HepG2 (cell line): Measurements from ENCODE around the gene CREBBP. TPM values are rescaled to one million over a fixed set of nuclear protein-coding genes. Genes with fewer than 3 reads are reported as not detected.

Experiments used
- ATAC-seq: fragments of 200-7000 bp; cut with Tn5 transposase; 3 replicates; pipeline ENCODE4 v1.9.1; 2020; ENCODE audit warnings: mild to moderate bottlenecking, moderate library complexity
- BruUV-seq: library from RNA; stranded (reverse); fragments of 400-500 nt; replicated peaks from 2 replicates; lab custom pipeline; 2021; lab: Mats Ljungman, UMichigan
- CTCF ChIA-PET: fragments of 300-600 bp; formaldehyde crosslinking; extraction: SDS; loops from one replicate; lab custom pipeline; 2021; ENCODE audit warnings: low total read pairs, inconsistent platforms, low intra/inter-chr PET ratio; lab: Yijun Ruan, JAX
- POLR2A ChIA-PET: fragments of 350-600 bp; sonication (Branson Sonifier 250); formaldehyde crosslinking; loops from one replicate; lab custom pipeline; 2020; ENCODE audit warnings: antibody characterized with exemption, inconsistent platforms; lab: Yijun Ruan, JAX
- DNase-seq: peaks from one replicate; pipeline ENCODE4 v3.0.0-alpha.2; 2015; ENCODE audit warnings: low spot score
- FAIRE-seq: peaks from 3 replicates; lab custom pipeline; 2011; peaks lifted over from hg19 to GRCh38; lab: Jason Lieb, UNC
- H2AFZ ChIP-seq: one replicate; pipeline ENCODE4 v1.6.1; 2011; ENCODE audit warnings: low read length, inconsistent platforms
- H3K27ac ChIP-seq: fragments of 300-600 bp; 3 replicates; pipeline ENCODE4 v1.8.0; 2011; ENCODE audit warnings: mixed run types, mild to moderate bottlenecking, mixed read lengths, low read length, inconsistent platforms; ENCODE audit not compliant: insufficient read depth; ENCODE audit errors: extremely low read length
- H3K27me3 ChIP-seq, 2 experiments: fragments of 200-600 bp in 1 of 2; 2 replicates in 1 of 2; 3 replicates in 1 of 2; pipeline versions ENCODE4 v1.6.0 to v1.8.0; 2011; ENCODE audit warnings: low read length in 2 of 2, mild to moderate bottlenecking in 2 of 2, moderate library complexity in 2 of 2, inconsistent platforms in 1 of 2; ENCODE audit not compliant: insufficient read depth in 2 of 2, control insufficient read depth in 1 of 2
- H3K36me3 ChIP-seq, 2 experiments: fragments of 200-600 bp in 1 of 2; replicated peaks in 1 of 2; 2 replicates in 1 of 2; 3 replicates in 1 of 2; pipeline versions ENCODE4 v1.5.1 to v1.8.0; 2011; ENCODE audit warnings: low read length in 2 of 2, inconsistent platforms in 1 of 2; ENCODE audit not compliant: insufficient read depth in 2 of 2, control insufficient read depth in 1 of 2
- H3K4me1 ChIP-seq: 2 replicates; pipeline ENCODE4 v1.5.1; 2012; ENCODE audit warnings: low read length, inconsistent platforms; ENCODE audit not compliant: insufficient read depth
- H3K4me2 ChIP-seq: 2 replicates; pipeline ENCODE4 v1.6.0; 2011; ENCODE audit warnings: low read depth, low read length, inconsistent platforms
- H3K4me3 ChIP-seq, 3 experiments: fragments of 200-600 bp in 1 of 3; sonication (generic), shearing (Covaris generic) in 1 of 3; replicated peaks in 1 of 3; 2 replicates each; pipeline ENCODE4 v1.5.1; 2011 to 2016; ENCODE audit warnings: low read length in 3 of 3, inconsistent platforms in 2 of 3, low read depth in 2 of 3, mild to moderate bottlenecking in 2 of 3, control low read depth in 1 of 3, mixed read lengths in 1 of 3; ENCODE audit not compliant: insufficient read depth in 1 of 3
- H3K79me2 ChIP-seq: one replicate; pipeline ENCODE4 v1.6.1; 2011; ENCODE audit warnings: low read length, inconsistent platforms; ENCODE audit not compliant: insufficient read depth
- H3K9ac ChIP-seq: 2 replicates; pipeline ENCODE4 v1.6.0; 2011; ENCODE audit warnings: mild to moderate bottlenecking, low read depth, low read length, inconsistent platforms; ENCODE audit not compliant: insufficient read depth
- H3K9me3 ChIP-seq: 2 replicates; pipeline ENCODE4 v1.5.1; 2012; ENCODE audit warnings: mild to moderate bottlenecking, low read length
- H4K20me1 ChIP-seq: 2 replicates; pipeline ENCODE4 v1.6.0; 2011; ENCODE audit warnings: inconsistent platforms, mild to moderate bottlenecking, low read length, moderate library complexity; ENCODE audit not compliant: insufficient read depth
- CTCF ChIP-seq: sonication (generic); formaldehyde crosslinking; IDR thresholded peaks from 2 replicates; pipeline ENCODE4 v1.5.0; 2020; ENCODE audit warnings: mild to moderate bottlenecking, missing genetic modification reagents, moderate library complexity
- EP300 ChIP-seq, 3 experiments: sonication (generic) in 1 of 3; formaldehyde crosslinking in 1 of 3; IDR thresholded peaks; 2 replicates each; pipeline versions ENCODE4 v1.5.1 to v1.6.1; 2011 to 2020; ENCODE audit warnings: low read depth in 2 of 3, low read length in 2 of 3, borderline replicate concordance in 1 of 3, improper control_type of control experiment in 1 of 3, mild to moderate bottlenecking in 1 of 3, missing genetic modification reagents in 1 of 3, moderate library complexity in 1 of 3
- KLF9 ChIP-seq: IDR thresholded peaks from 2 replicates; pipeline ENCODE4 v1.6.1; 2016; ENCODE audit warnings: low read depth
- MTA1 ChIP-seq: sonication (generic); formaldehyde crosslinking; IDR thresholded peaks from 2 replicates; pipeline ENCODE4 v1.4.0; 2020; ENCODE audit warnings: missing genetic modification reagents, mild to moderate bottlenecking, borderline replicate concordance
- NBN ChIP-seq: fragments of 450-650 bp; conservative IDR thresholded peaks from 2 replicates; pipeline ENCODE4 v1.6.1; 2017
- NFE2 ChIP-seq: sonication (generic); formaldehyde crosslinking; IDR thresholded peaks from 2 replicates; pipeline ENCODE4 v1.4.0; 2020; ENCODE audit warnings: missing genetic modification reagents
- NFIB ChIP-seq: sonication (generic); formaldehyde crosslinking; IDR thresholded peaks from 2 replicates; pipeline ENCODE4 v1.9.0; 2021; ENCODE audit warnings: missing genetic modification reagents, mild to moderate bottlenecking, borderline replicate concordance
- SNAI1 ChIP-seq: sonication (generic); formaldehyde crosslinking; IDR thresholded peaks from 2 replicates; pipeline ENCODE4 v1.5.0; 2020; ENCODE audit warnings: mild to moderate bottlenecking, missing genetic modification reagents, borderline replicate concordance
- ZNF251 ChIP-seq: sonication (generic); formaldehyde crosslinking; IDR thresholded peaks from 2 replicates; pipeline ENCODE4 v1.9.0; 2021; ENCODE audit warnings: mild to moderate bottlenecking, missing genetic modification reagents
- ZNF296 ChIP-seq: sonication (generic); formaldehyde crosslinking; conservative IDR thresholded peaks from 2 replicates; pipeline ENCODE4 v1.5.0; 2020; ENCODE audit warnings: mild to moderate bottlenecking, missing genetic modification reagents
- ZNF777 ChIP-seq: sonication (generic); formaldehyde crosslinking; IDR thresholded peaks from 2 replicates; pipeline ENCODE4 v1.4.0; 2020; ENCODE audit warnings: missing genetic modification reagents
- ZXDC ChIP-seq: sonication (generic); formaldehyde crosslinking; IDR thresholded peaks from 2 replicates; pipeline ENCODE4 v1.5.0; 2020; ENCODE audit warnings: mild to moderate bottlenecking, missing genetic modification reagents
- WGBS: methylation state at CpG from one replicate; pipeline ENCODE4 v1.1.6; 2017; ENCODE audit warnings: low lambda C conversion rate; 5-methylcytosine and 5-hydroxymethylcytosine counted together
- in situ Hi-C: cut with HindIII; loops from 2 replicates; pipeline ENCODE4 v1.10.0; 2017; ENCODE audit warnings: low pct_unique_long_range_greater_than_20kb; ENCODE audit not compliant: extremely low pct_ligation_motif_present
- intact Hi-C: fragments of 100-400 bp; cut with micrococcal nuclease; formaldehyde crosslinking; loops from one replicate; pipeline ENCODE4 v1.10.0; 2022; ENCODE audit not compliant: unreplicated experiment
- polyA plus RNA-seq, 8 experiments: library from polyadenylated mRNA; depleted of rRNA in 3 of 8; stranded (reverse) in 7 of 8; unstranded in 1 of 8; fragments of >200 nt; fragmentation: Illumina TruSeq in 4 of 8; extraction: Trizol in 4 of 8; gene quantifications; 2 replicates each; pipeline versions ENCODE4 v1.2.1 to v1.2.3, GENCODE V29; 2011 to 2016; ENCODE audit warnings: low read depth in 4 of 8, missing spikeins in 1 of 8, mixed read lengths in 1 of 8; ENCODE audit not compliant: insufficient read depth in 1 of 8
- total RNA-seq, 5 experiments: library from RNA; depleted of rRNA; stranded (reverse); fragments of >200 nt; fragmentation: Illumina TruSeq; extraction: Trizol; gene quantifications; 2 replicates each; pipeline ENCODE4 v1.2.3, GENCODE V29; 2016; ENCODE audit warnings: low read depth in 1 of 5

The CREBBP gene
- total and polyA plus RNA-seq, 2 of the 13 experiments (the other 11 are each of a cell fraction or from before 2014, with no cell fraction given): 5.3 to 10.4 TPM

DNA sequence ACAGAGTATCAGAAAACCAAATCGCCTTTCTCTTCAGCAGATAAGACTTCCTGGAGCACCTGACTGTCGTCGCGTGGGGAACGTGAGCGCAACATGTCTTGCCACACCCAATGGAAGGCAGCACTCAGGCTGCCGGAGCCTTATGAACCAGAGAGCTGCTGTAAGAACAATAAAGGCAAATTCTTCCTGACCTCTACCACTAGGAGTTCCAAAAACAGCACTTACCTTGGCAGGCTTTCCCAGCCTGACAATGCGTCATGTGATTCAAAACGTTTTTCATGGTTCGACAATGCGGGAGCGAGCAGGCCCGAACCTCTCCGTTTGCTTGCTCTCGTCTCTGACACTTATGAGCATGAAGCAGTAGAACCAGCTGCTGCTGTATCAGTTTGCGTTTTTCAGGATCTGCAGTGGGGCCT, 87.3 kb downstream of the CREBBP start:
- Histone ChIP-seq H3K9me3 (no peaks in the 10 kb centered on the region), H3K4me2 (no peak overlapping the region), H2AFZ (no peak overlapping the region), H3K4me3 (no peak overlapping the region), H3K79me2 (peaks cover 32% of the 10 kb centered on the region), H3K27ac (no peak overlapping the region), H3K4me1 (no peaks in the 10 kb centered on the region), H3K36me3 (peaks cover 28 to 52% of the 10 kb centered on the region in 2 experiments; a peak in 4 of 5 replicates), H4K20me1 (peaks cover 11% of the 10 kb centered on the region), H3K27me3 (no peaks in the 10 kb centered on the region), H3K9ac (no peak overlapping the region)
- no TSS peak for BruUV-seq
- CTCF ChIA-PET: no interaction called here
- intact Hi-C loops: no loop called here
- ATAC-seq: no peak
- in situ Hi-C loops: no loop called here
- no peak for FAIRE-seq
- POLR2A ChIA-PET: no interaction called here
- whole genome bisulfite sequencing: over 99% methylated on average over 13 of the region's 16 CpGs
- TF ChIP-seq ZNF296 (no peak), CTCF (CRISPR knock-in tag) (no peak), ZXDC (CRISPR knock-in tag) (no peak), NFE2 (no peak), EP300 (IDR thresholded peaks at IDR 0.05; ENCODE audit: low read depth in 2 of 2, low read length in 2 of 2) (no peak), EP300 (CRISPR knock-in tag; IDR thresholded peaks at IDR 0.05; ENCODE audit: borderline replicate concordance) (no peak), NFIB (CRISPR knock-in tag) (no peak), NBN (no peak), KLF9 (CRISPR knock-in tag) (no peak), ZNF777 (CRISPR knock-in tag) (no peak), MTA1 (CRISPR knock-in tag) (no peak), ZNF251 (CRISPR knock-in tag) (no peak), SNAI1 (no peak)
- DNase-seq: no peak
